Transverse colon (tissue), 4 donors: ENCODE measurements around the gene TSC22D4. TPM values are rescaled to one million over a fixed set of nuclear protein-coding genes. Genes with fewer than 3 reads are reported as not detected.

Source experiments
- DNase-seq: peaks from one replicate; pipeline ENCODE4 v3.0.0-alpha.2; 2019
- H3K27ac ChIP-seq, 4 donors: fragments of 200-600 bp; sonication (generic); 2 replicates each; pipeline ENCODE4 v1.5.1; 2016 to 2018; ENCODE audit warnings: inconsistent platforms in 4 of 4
- H3K27me3 ChIP-seq: fragments of 200-600 bp; sonication (generic); 2 replicates; pipeline ENCODE4 v1.5.1; 2017; ENCODE audit warnings: inconsistent platforms
- H3K36me3 ChIP-seq, 4 donors: fragments of 200-600 bp; sonication (generic); 2 replicates each; pipeline ENCODE4 v1.5.1; 2017 to 2019; ENCODE audit warnings: inconsistent platforms in 4 of 4
- H3K4me1 ChIP-seq, 4 donors: fragments of 200-600 bp; sonication (generic); 2 replicates each; pipeline ENCODE4 v1.5.1; 2017 to 2020; ENCODE audit warnings: inconsistent platforms in 4 of 4
- H3K4me3 ChIP-seq, 4 donors: fragments of 200-600 bp; sonication (generic); 1 replicate in 1 of 4; 2 replicates in 3 of 4; pipeline versions ENCODE4 v1.5.1 to v1.6.1; 2017 to 2019; ENCODE audit warnings: inconsistent platforms in 4 of 4
- H3K9me3 ChIP-seq, 2 donors: fragments of 200-600 bp; sonication (generic); 2 replicates each; pipeline ENCODE4 v1.5.1; 2017 to 2019; ENCODE audit warnings: inconsistent platforms in 2 of 2
- CTCF ChIP-seq, 5 experiments: fragments of 200-600 bp in 3 of 5; fragments of 450-650 bp in 2 of 5; sonication (generic) in 3 of 5; IDR thresholded peaks; 1 replicate in 2 of 5; 2 replicates in 3 of 5; pipeline ENCODE4 v1.5.1; 2016 to 2017; ENCODE audit warnings: antibody characterized with exemption in 5 of 5, inconsistent platforms in 3 of 5, mild to moderate bottlenecking in 2 of 5, moderate library complexity in 1 of 5
- EP300 ChIP-seq: sonication (generic); formaldehyde crosslinking; IDR thresholded peaks from one replicate; pipeline ENCODE4 v1.6.1; 2017; ENCODE audit warnings: antibody characterized with exemption, low read depth
- POLR2A ChIP-seq: fragments of 450-650 bp; IDR thresholded peaks from one replicate; pipeline ENCODE4 v1.6.1; 2016; ENCODE audit warnings: antibody characterized with exemption, mild to moderate bottlenecking, moderate library complexity
- POLR2AphosphoS5 ChIP-seq, 3 donors: sonication (generic); formaldehyde crosslinking; IDR thresholded peaks; one replicate each; pipeline ENCODE4 v1.6.1; 2016; ENCODE audit warnings: antibody characterized with exemption in 3 of 3
- WGBS, 2 donors: methylation state at CpG; one replicate each; pipeline ENCODE4 v1.1.5; 2018; ENCODE audit warnings: low coverage in 1 of 2; 5-methylcytosine and 5-hydroxymethylcytosine counted together
- in situ Hi-C, 4 donors: fragments of 200-750 bp; cut with MboI; loops; one replicate each; pipeline versions ENCODE4 v1.15.0 to v1.15.1; 2017; ENCODE audit warnings: low sequenced_read_pairs in 3 of 4, low pct_ligation_motif_present in 1 of 4, low pct_unique_long_range_greater_than_20kb in 1 of 4
- intact Hi-C: fragments of 100-400 bp; cut with DNase I; formaldehyde crosslinking; loops from one replicate; pipeline ENCODE4 v1.15.1; 2023; ENCODE audit warnings: low total_unique reads
- total RNA-seq, 4 donors: library from RNA; depleted of rRNA; stranded (reverse); fragments of >200 nt; gene quantifications; one replicate each; pipeline ENCODE4 v1.1.0, GENCODE V29; 2016

Gene TSC22D4
- total RNA-seq, 4 donors from 2014 or later: 41.6 to 101 (median 67.6) TPM

DNA sequence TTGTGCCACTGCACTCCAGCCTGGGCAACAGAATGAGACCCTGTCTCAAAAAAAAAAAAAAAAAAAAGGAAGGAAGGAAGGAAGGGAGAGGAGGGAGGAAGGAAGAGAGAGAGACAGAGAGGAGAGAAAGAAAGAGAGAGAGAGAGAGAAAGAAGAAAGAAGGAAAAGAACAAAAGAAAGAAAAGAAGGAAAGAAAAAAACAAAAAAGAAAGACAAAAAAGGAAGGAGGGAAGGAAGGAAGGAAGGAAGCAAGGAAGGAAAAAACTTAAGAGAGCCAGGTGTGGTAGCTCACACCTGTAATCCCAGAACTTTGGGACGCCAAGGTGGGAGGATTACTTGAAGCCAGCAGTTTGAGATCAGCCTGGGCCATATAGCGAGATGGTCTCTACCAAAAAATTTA is 14.2 kb downstream of the TSC22D4 start:
- Histone ChIP-seq H3K27ac (no peak overlapping the region), H3K27me3 (no peaks in the 10 kb centered on the region), H3K4me1 (peaks cover 10 to 24% (median 15%) of the 10 kb centered on the region in 4 donors), H3K9me3 (no peaks in the 10 kb centered on the region), H3K4me3 (no peak overlapping the region), H3K36me3 (peaks cover 0 to 12% (median 0%) of the 10 kb centered on the region in 4 donors)
- 91 to 100% methylated on average over 1 to 2 of the region's 2 CpGs for WGBS, 2 donors
- in situ Hi-C loops (loop anchor here (10.0 to 25.0 kb wide), 3 partner anchors 223 to 248 kb away; partner anchors contain the start of genes GIGYF1 (in 3 of the 4), EPO (in 1 of the 4) and POP7 (in 1 of the 4)), intact Hi-C loops (loop anchor here (5.0 kb wide), 1 partner anchor 98 kb away; no protein-coding TSS in a partner anchor)
- TF ChIP-seq POLR2AphosphoS5 (IDR thresholded peaks at IDR 0.05) (no peak), EP300 (no peak), CTCF (IDR thresholded peaks at IDR 0.05) (no peak), POLR2A (no peak)
- DNase-seq: no peak

- WGBS, 2 donors: 67 to 90% methylated on average over 1 to 7 of the region's 7 CpGs
- no peak for DNase-seq
- intact Hi-C loops: no loop called here
These were observed 14.8 kb downstream of the TSC22D4 start, which contains the start of gene SPACDR for GRCh38 chr7:100464210-100464660. TSS of gene SPACDR (minus strand) at chr7:100464260. CDS start at chr7:100464025, 235 bp downstream.

DNA sequence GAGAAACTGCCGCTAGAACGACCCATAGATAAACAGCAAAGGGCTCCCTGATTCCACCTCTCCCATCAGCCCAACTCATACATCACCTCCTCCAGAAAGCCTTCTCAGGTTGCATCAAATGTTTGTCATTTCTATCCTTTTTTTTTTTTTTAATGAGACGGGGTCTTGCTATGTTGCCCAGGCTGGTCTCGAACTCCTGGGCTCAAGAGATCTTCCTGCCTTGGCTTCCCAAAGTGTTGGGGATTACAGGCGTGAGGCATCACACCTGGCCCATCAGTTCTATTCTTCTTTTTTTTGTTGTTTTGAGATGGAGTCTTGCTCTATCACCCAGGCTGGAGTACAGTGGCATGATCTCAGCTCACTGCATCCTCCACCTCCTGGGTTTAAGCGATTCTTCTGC is 22.0 kb downstream of the TSC22D4 start:
- WGBS, 2 donors: 95 to 100% methylated on average over 3 to 6 of the region's 6 CpGs
- in situ Hi-C loops: loop anchor here in 3 of 4 donors (25.0 kb wide), 2 partner anchors 230 to 255 kb away; partner anchors contain the start of genes GIGYF1 (in 2 of the 3), EPO (in 1 of the 3) and POP7 (in 1 of the 3)
- no peak for TF ChIP-seq POLR2AphosphoS5 (IDR thresholded peaks at IDR 0.05)
- TF ChIP-seq CTCF (IDR thresholded peaks at IDR 0.05): no peak
- TF ChIP-seq POLR2A: no peak
- TF ChIP-seq EP300: no peak

More at GRCh38 chr7:100464210-100464660, 14.8 kb downstream of the TSC22D4 start, which contains the start of gene SPACDR:
- TF ChIP-seq POLR2AphosphoS5 (IDR thresholded peaks at IDR 0.05): no peak
- no peak for TF ChIP-seq CTCF (IDR thresholded peaks at IDR 0.05)
- TF ChIP-seq EP300: no peak
- TF ChIP-seq POLR2A: no peak
- Histone ChIP-seq H3K27ac (no peak within 1 kb of the TSS), H3K27me3 (no peaks in the 10 kb centered on the region), H3K4me1 (peaks cover 5 to 19% (median 13%) of the 10 kb centered on the region in 4 donors), H3K36me3 (peaks cover 0 to 12% (median 0%) of the 10 kb centered on the region in 4 donors), H3K4me3 (no peak within 1 kb of the TSS), H3K9me3 (no peaks in the 10 kb centered on the region)
- in situ Hi-C loops: loop anchor here (10.0 to 25.0 kb wide), 3 partner anchors 223 to 248 kb away; partner anchors contain the start of genes GIGYF1 (in 3 of the 4), EPO (in 1 of the 4) and POP7 (in 1 of the 4)

DNA sequence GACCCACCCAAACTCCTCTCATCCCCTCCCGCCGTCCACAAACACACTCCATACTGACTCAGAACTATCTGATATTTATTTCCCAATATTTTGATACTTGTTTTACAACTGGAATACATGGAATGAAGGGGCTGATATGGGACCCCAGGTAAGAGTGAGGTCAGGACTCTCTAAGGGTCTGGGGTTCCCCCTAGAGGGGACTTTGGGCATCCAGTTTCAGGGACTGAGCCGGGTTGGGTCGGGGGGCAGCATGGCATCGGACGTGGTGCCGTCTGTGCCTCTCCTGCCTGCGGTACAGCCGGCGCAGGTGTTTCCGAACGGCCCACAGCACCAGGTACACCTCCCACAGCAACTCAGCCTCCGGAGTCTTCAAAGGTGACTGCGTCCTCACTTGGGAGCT is 22.5 kb downstream of the TSC22D4 start:
- WGBS, 2 donors: 91 to 93% methylated on average over 2 to 14 of the region's 14 CpGs
- H3K9me3 ChIP-seq: no peaks in the 10 kb centered on the region
- H3K4me3 ChIP-seq: no peak overlapping the region
- no peaks in the 10 kb centered on the region for H3K36me3 ChIP-seq
- in situ Hi-C loops (loop anchor here in 3 of 4 donors (25.0 kb wide), 2 partner anchors 231 to 256 kb away; partner anchors contain the start of genes GIGYF1 (in 2 of the 3), EPO (in 1 of the 3) and POP7 (in 1 of the 3)), intact Hi-C loops (no loop called here)
- no peaks in the 10 kb centered on the region for H3K27me3 ChIP-seq
- DNase-seq: no peak
- H3K4me1 ChIP-seq: no peaks in the 10 kb centered on the region
- no peak overlapping the region for H3K27ac ChIP-seq
- TF ChIP-seq CTCF (IDR thresholded peaks at IDR 0.05) (no peak), POLR2A (no peak), EP300 (no peak), POLR2AphosphoS5 (IDR thresholded peaks at IDR 0.05) (no peak)

More for the DNA sequence above, 22.0 kb downstream of the TSC22D4 start:
- DNase-seq: no peak
- no peaks in the 10 kb centered on the region for H3K36me3 ChIP-seq
- no peaks in the 10 kb centered on the region for H3K9me3 ChIP-seq
- no peaks in the 10 kb centered on the region for H3K27me3 ChIP-seq
- no peaks in the 10 kb centered on the region for H3K4me1 ChIP-seq
- H3K4me3 ChIP-seq: no peak overlapping the region
- H3K27ac ChIP-seq: no peak overlapping the region
- intact Hi-C loops: no loop called here
